Endodermal cell (in vitro differentiated cells): Measurements from ENCODE around the gene DGKG. TPM values are rescaled to one million over a fixed set of nuclear protein-coding genes. Genes with fewer than 3 reads are reported as not detected.

Source experiments
- DNase-seq: peaks from one replicate; pipeline ENCODE4 v3.0.0-alpha.2; 2017
- H3K27ac ChIP-seq: 2 replicates; pipeline ENCODE4 v1.5.1; 2013; ENCODE audit warnings: mild to moderate bottlenecking, low read depth, low read length, moderate library complexity
- H3K27me3 ChIP-seq: 2 replicates; pipeline ENCODE4 v1.6.1; 2013; ENCODE audit warnings: mild to moderate bottlenecking, low read length, moderate library complexity; ENCODE audit not compliant: insufficient read depth, control insufficient read depth, poor library complexity, severe bottlenecking
- H3K36me3 ChIP-seq: 2 replicates; pipeline ENCODE4 v1.7.0; 2013; ENCODE audit warnings: mild to moderate bottlenecking, low read length, moderate library complexity; ENCODE audit not compliant: control insufficient read depth, insufficient read depth
- H3K4me1 ChIP-seq: one replicate; pipeline ENCODE4 v1.7.0; 2013; ENCODE audit warnings: low read length; ENCODE audit not compliant: control insufficient read depth, insufficient read depth
- H3K4me3 ChIP-seq: 2 replicates; pipeline ENCODE4 v1.5.1; 2013; ENCODE audit warnings: mild to moderate bottlenecking, low read length, moderate library complexity
- H3K9ac ChIP-seq: 2 replicates; pipeline ENCODE4 v1.6.1; 2013; ENCODE audit warnings: mild to moderate bottlenecking, low read length, moderate library complexity; ENCODE audit not compliant: poor library complexity, severe bottlenecking; ENCODE audit errors: extremely low read depth
- H3K9me3 ChIP-seq: 2 replicates; pipeline ENCODE4 v1.6.1; 2013; ENCODE audit warnings: mild to moderate bottlenecking, low read length, moderate library complexity; ENCODE audit not compliant: control insufficient read depth
- H3K27ac Mint-ChIP-seq: 2 replicates; pipeline ENCODE4 v1.8.0; 2020; ENCODE audit warnings: mixed read lengths
- H3K27me3 Mint-ChIP-seq: 2 replicates; pipeline ENCODE4 v1.8.0; 2021; ENCODE audit warnings: mild to moderate bottlenecking, mixed read lengths; ENCODE audit not compliant: insufficient read depth
- H3K36me3 Mint-ChIP-seq: 2 replicates; pipeline ENCODE4 v1.8.0; 2020; ENCODE audit warnings: low read depth, mixed read lengths
- H3K4me1 Mint-ChIP-seq: 2 replicates; pipeline ENCODE4 v1.8.0; 2020; ENCODE audit warnings: mixed read lengths
- H3K4me3 Mint-ChIP-seq: 2 replicates; pipeline ENCODE4 v1.8.0; 2020; ENCODE audit warnings: mild to moderate bottlenecking, moderate library complexity, mixed read lengths
- H3K9me3 Mint-ChIP-seq: 2 replicates; pipeline ENCODE4 v1.8.0; 2020; ENCODE audit warnings: mild to moderate bottlenecking, mixed read lengths
- WGBS, 2 experiments: methylation state at CpG; one replicate each; pipeline versions ENCODE4 v1.1.5 to v1.1.7; 2013; ENCODE audit warnings: missing lambda C conversion rate in 2 of 2, mixed read lengths in 1 of 2; ENCODE audit not compliant: insufficient coverage in 1 of 2, insufficient read length in 1 of 2; 5-methylcytosine and 5-hydroxymethylcytosine counted together
- total RNA-seq, 2 donors: library from RNA; stranded (reverse); fragmentation: NEBNext Ultra II Directional in 1 of 2; extraction: Animal tissue kit (Norgen Biotek cat#: 25700) in 1 of 2; gene quantifications; 2 replicates in 1 of 2; 3 replicates in 1 of 2; pipeline ENCODE4 v1.2.1, GENCODE V29; 2021
- TF ChIP-seq, protein P1 (sequence below): fragments of 200-600 bp; sonication (generic); conservative IDR thresholded peaks from 2 replicates; pipeline ENCODE4 v1.5.0; 2021; ENCODE audit warnings: antibody characterized with exemption, mild to moderate bottlenecking

The DGKG gene
- total RNA-seq, 2 donors from 2014 or later, result 0.86 to 1.8 TPM

DNA sequence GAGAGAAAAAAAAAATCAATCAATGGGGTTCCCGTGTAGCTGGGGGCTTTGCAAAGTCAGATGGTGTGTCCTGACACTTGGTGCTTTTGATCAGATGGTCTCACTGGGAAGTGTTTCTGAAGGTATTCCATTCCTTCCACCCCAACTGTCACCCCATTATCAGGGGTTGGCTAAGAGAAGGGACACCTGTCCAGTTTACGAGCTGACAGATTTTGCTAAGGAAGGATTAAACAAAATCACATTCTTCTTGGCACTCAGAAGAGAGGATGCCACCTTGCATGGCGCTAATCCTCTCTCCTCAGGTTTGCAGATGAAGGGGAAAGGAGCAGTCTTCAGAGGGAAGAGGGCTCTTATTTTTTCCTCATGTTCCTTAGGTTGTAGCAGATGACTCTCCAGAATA lies 149.4 kb downstream of the DGKG start:
- WGBS, 2 experiments, result 88 to 94% methylated on average over 1 to 3 of the region's 3 CpGs
- Histone ChIP-seq H3K4me1 (peaks cover 8% of the 10 kb centered on the region), H3K4me3 (no peak overlapping the region), H3K36me3 (no peaks in the 10 kb centered on the region), H3K9me3 (no peaks in the 10 kb centered on the region), H3K27ac (no peak overlapping the region), H3K27me3 (no peaks in the 10 kb centered on the region), H3K9ac (no peak overlapping the region)
- Mint-ChIP-seq H3K27me3 (no peaks in the 10 kb centered on the region), H3K4me1 (peaks cover 22% of the 10 kb centered on the region), H3K4me3 (no peak overlapping the region), H3K9me3 (no peaks in the 10 kb centered on the region), H3K27ac (no peak overlapping the region), H3K36me3 (no peaks in the 10 kb centered on the region)
- TF ChIP-seq, protein P1, sequence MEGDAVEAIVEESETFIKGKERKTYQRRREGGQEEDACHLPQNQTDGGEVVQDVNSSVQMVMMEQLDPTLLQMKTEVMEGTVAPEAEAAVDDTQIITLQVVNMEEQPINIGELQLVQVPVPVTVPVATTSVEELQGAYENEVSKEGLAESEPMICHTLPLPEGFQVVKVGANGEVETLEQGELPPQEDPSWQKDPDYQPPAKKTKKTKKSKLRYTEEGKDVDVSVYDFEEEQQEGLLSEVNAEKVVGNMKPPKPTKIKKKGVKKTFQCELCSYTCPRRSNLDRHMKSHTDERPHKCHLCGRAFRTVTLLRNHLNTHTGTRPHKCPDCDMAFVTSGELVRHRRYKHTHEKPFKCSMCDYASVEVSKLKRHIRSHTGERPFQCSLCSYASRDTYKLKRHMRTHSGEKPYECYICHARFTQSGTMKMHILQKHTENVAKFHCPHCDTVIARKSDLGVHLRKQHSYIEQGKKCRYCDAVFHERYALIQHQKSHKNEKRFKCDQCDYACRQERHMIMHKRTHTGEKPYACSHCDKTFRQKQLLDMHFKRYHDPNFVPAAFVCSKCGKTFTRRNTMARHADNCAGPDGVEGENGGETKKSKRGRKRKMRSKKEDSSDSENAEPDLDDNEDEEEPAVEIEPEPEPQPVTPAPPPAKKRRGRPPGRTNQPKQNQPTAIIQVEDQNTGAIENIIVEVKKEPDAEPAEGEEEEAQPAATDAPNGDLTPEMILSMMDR, result no peak
- DNase-seq, result no peak

DNA sequence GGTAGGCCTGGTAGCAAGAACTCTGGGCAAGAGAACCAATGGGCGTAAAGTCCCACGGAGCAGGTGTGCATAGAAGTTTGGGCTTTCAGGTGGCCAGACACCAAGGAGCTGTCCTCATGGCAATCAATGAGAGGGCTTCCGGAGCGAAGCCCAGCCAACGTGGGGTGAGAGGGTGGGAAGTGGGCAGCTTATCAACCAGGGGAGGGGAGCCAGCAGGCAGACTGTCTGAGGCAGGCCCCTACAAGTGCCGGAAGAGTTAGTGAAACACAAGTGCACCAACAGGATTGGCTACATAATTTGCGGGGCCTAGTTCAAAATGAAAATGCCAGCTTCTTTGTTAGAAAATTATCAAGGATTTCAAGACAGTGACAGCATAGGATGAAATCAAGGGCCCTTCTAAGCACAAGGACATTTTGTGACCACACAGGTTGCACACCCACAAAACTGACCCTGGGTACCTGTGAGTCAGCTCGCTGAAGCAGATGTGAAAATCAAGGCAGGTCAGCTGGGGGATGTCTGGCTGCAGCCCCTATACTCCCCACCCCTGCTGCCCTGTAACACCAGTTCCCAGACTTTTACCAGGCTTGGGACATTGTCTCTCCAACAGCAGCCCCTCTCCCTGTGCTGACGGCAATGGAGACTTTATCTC lies 151.1 kb downstream of the DGKG start:
- peaks cover 8% of the 10 kb centered on the region for H3K4me1 ChIP-seq
- no peaks in the 10 kb centered on the region for H3K9me3 ChIP-seq
- Mint-ChIP-seq H3K36me3 (no peaks in the 10 kb centered on the region), H3K27me3 (no peaks in the 10 kb centered on the region), H3K27ac (peak overlapping the region; percentile 59), H3K4me3 (no peak overlapping the region), H3K4me1 (peaks cover 22% of the 10 kb centered on the region), H3K9me3 (no peaks in the 10 kb centered on the region)
- no peak overlapping the region for H3K27ac ChIP-seq
- TF ChIP-seq, protein P1, result no peak
- H3K4me3 ChIP-seq, result no peak overlapping the region
- 92 to 93% methylated on average over 8 to 9 of the region's 9 CpGs for WGBS, 2 experiments
- H3K9ac ChIP-seq, result no peak overlapping the region
- DNase-seq, result no peak
- no peaks in the 10 kb centered on the region for H3K27me3 ChIP-seq
- H3K36me3 ChIP-seq, result no peaks in the 10 kb centered on the region

DNA sequence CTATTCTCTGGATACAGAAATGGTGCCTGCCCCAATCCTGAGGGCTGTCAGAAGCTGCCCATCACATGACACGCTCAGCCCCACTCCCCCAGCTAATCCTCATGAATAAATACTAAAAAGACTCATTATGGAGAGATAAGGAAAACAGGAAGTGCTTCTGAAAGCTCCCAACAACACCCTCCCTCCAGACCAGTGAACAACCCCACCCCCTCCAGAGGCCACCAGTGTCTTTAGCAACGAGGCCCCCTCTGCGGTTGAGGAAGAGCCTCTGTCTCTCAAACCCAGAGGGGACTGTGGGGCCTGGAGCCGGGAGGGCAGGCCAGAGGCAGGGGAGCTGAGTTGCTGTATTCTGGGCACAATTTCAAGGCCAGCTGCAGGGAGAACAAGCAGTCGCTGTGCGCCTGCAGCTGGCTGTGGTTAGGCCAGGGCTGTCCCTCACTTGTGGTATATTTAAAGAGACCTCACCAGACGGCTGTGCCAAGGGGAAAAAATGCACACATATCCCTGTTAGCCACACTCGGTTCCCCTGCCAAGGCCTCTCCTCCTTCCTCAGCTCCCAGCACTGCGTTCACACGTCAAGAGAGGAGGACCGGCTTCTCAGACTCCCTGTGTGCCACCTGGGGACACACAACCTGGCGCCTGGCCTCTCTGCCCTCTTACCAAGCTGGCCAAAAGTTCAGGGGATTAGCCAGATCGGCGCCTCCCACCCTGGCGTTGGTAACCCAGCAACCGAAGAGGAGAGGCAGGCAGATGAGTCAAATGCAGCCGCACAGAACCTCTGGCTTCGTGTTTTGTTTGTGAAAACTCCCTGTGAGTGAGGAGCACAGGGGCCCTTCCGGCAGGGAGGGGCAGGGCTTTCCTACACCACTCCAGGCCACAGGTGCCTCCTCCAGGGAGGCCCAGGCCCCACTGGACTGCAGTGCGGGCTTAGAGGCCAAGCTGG lies 152.0 kb downstream of the DGKG start:
- Histone ChIP-seq H3K4me1 (peaks cover 8% of the 10 kb centered on the region), H3K27me3 (no peaks in the 10 kb centered on the region), H3K27ac (peak overlapping the region; percentile 55), H3K36me3 (no peaks in the 10 kb centered on the region), H3K9me3 (no peaks in the 10 kb centered on the region), H3K4me3 (no peak overlapping the region), H3K9ac (no peak overlapping the region)
- Mint-ChIP-seq H3K27me3 (no peaks in the 10 kb centered on the region), H3K4me1 (peaks cover 22% of the 10 kb centered on the region), H3K4me3 (peak overlapping the region; percentile 15), H3K27ac (peak overlapping the region; percentile 59), H3K9me3 (no peaks in the 10 kb centered on the region), H3K36me3 (no peaks in the 10 kb centered on the region)
- 48 to 55% methylated on average over 9 to 20 of the region's 20 CpGs for WGBS, 2 experiments
- TF ChIP-seq, protein P1, result no peak
- DNase-seq, result peak; percentile 83
